EH (cell line): ENCODE data around the gene RASSF8.

Source experiments
- DNase-seq: peaks from one replicate; pipeline ENCODE4 v3.0.0-alpha.2; 2015; ENCODE audit warnings: low read depth

Gene RASSF8

DNA sequence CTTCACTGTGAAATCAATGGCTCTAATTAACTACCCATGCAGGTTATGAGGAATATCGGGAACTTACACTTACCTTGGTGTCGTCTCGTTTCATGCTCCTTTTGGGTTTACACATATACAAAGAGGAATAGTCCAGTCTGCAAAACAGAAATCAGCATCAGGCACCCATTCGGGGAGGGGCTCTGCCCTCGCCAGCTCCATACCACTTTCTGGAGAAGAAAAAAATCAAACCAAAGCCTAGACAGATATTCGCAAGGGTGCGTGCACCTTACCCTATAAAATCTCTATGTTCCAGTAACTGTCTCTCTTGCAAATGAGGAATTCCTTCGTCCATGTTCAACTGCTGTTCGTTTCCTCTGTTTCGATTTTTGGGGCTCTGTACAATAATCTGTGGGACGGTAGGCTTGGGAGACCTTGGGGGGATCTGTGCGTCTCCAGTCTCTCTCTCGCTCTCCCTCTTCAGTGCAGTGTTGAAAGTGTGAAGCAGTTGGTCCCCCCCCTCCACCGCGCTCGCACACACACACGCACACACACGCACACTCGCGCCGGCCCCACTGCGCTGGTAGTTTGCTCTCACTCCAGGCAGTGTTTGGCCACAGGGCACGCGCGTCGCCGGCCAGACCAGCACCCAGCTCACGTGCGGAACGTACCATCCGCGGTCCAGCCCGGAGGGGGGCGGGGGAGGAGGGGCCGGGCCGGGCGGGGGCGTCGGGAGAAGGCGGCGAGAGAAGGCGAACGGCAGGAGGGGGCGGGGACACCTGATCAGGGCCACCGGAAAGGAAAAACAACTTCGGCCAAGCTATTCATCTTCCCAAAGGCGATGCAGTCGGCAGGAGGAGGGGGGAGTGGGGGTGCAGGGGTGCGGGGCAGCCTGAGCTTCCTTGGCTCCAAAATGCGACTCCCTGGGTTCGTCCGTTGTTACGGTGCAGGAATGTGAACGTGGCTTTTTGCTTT, 166.2 kb downstream of the RASSF8 start, which contains the start of gene BHLHE41:
Gene BHLHE41 (minus strand): TSS at position 592 of the 954 bp plus-strand sequence. CDS start 258 bp downstream, at position 334.
- peak; percentile 62 for DNase-seq

DNA sequence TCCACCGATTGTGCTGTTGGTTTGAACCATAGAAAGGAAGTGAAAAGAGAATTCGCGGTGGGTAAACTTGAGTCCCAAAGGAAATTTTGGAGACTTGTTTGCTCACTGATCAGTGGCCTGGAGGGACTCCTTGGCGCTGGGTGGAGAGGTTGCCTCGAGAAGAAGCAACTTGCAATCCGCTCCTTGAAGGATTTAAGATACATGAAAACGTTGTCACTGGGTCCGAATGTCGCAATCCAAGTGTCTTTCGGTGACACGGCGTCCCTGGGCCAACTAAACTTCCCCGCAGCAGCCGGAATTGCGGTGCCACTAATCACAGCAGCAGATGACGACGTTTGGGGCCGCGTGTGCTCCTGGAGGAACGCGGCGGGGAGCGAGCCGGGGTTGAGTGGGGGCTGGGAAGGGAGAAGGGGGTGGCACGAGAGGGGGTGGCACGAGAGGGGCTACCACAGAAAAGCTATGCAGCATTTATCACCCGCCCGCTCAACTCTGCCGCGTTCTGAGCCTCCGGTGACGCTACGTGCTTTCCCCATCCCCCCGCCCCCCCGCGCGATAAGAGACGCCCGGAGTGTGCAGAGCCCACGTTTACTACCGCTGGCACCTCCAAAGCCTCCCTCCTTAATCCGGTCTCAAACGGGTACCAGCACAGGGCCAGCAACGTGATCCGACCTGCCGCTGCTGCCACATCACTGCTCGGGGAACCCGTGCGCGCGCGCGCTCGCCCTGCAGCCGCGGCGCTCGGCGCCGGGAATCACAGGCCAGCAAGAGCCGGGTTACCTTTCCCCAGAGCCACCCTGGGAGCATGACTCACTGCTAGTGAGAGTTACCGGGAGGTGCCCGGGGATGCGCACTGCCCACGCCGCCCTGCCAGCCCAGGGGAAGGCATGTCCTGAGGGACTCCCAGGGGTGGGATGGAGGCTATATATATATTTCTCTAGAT, 167.2 kb downstream of the RASSF8 start:
- peak; percentile 78 for DNase-seq

DNA sequence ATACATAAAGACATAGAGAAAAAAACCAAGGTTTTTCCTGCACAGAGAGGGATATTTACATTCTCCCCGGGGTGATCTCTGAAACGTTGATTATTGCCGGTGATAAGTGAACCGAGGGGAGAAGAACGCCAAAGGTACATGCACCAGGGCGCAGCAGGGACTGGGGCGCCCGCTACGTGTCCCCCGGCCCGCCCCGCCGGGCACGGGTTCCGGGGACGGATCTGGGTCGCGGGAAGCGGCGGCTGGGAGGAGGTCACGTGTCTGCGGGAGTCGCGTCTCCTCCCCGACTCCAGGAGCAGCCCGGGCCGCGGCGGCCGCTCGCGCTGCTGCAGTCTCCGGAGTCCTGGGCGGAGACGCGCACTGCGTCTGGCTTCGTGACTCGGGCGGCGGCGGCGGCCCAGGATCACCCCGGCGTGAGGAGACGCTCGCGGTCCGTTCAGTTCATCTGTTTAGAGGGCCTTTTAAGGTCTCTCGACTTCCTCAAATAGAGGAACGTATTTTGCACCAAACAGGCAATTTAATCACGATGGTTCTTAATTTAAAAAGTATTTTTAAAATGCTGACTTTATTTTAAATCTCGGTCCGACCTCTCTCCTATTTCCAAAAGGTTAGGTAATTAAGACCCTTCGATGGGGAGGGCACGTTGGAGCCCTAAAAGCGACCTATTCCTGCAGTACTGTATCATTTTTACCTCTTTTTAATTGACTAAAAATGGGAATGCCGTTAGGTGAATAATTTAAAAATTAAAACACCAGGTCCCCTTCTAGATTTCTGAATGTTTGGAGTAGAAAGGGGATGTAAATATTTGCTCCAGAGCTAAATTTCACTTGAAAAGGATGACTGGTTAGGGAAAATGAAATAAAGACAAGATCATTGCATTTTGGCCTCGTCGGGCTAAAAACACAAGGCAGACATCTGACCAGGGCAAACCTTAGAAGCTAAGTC, 168.1 kb downstream of the RASSF8 start:
- peak; percentile 87 for DNase-seq

DNA sequence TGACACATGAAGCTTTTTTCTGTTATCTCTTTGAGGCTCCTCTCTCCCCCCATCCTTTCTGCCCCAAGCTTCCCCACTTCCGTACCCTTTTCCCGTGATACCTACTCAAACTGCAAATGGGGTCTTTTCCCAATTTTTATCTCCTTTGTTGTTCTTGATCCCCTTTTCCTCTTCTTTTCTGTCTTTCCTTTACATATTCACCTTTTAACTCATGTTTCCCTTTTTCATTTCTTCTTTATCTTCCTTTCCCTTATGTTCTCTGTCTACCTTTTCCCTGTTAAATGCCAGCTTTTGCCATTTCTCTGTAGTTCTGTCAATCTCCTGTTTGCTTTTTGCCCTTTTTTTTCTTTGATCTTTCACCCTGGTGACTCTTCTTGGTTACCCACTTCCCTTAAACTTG, 168.9 kb downstream of the RASSF8 start:
- no peak for DNase-seq

DNA sequence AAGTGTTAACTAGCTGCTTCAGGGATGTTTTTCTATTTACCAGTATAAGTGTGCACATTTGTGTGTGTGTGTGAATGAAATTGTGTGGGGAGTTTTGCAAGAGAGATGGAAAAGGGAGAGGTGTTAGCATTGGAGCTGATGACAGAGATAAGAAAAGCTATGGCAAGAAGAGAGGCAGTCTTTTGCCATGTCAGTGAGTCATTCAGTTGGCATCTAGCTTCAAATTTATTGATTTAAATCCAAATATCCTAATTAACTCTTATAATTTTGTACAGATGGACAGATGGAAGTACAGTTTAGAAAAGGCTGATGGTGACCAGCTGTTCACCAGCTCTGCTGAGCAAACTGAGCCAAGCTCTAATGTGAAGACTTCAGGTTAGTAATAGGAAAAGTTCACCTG, 169.7 kb downstream of the RASSF8 start:
- DNase-seq: peak; percentile 55
